Upper lobe of left lung (tissue), 4 donors: ENCODE results near the gene PPM1G.

Experiments
- CTCF ChIP-seq, 6 experiments: fragments of 450-650 bp in 4 of 6; fragments of 200-600 bp in 2 of 6; sonication (generic) in 2 of 6; IDR thresholded peaks; one replicate each; pipeline ENCODE4 v1.5.1; 2016 to 2019; ENCODE audit warnings: antibody characterized with exemption in 6 of 6
- POLR2A ChIP-seq, 4 donors: fragments of 450-650 bp; IDR thresholded peaks; one replicate each; pipeline ENCODE4 v1.5.1; 2016 to 2017; ENCODE audit warnings: antibody characterized with exemption in 4 of 4, mild to moderate bottlenecking in 2 of 4
- POLR2AphosphoS5 ChIP-seq, 2 donors: sonication (generic); formaldehyde crosslinking; IDR thresholded peaks; one replicate each; pipeline ENCODE4 v1.5.1; 2017; ENCODE audit warnings: antibody characterized with exemption in 2 of 2

- no peak for TF ChIP-seq POLR2AphosphoS5 (IDR thresholded peaks at IDR 0.05)
- TF ChIP-seq CTCF (IDR thresholded peaks at IDR 0.05): no peak
- no peak for TF ChIP-seq POLR2A (IDR thresholded peaks at IDR 0.05)
Measured at GRCh38 chr2:27336173-27336572, 73.2 kb downstream of the PPM1G start.
